Psoas muscle (tissue), 8 donors: ENCODE results near the gene MMP11. TPM values are rescaled to one million over a fixed set of nuclear protein-coding genes. Genes with fewer than 3 reads are reported as not detected.

Experiments used
- ATAC-seq, 4 donors: fragments of 200-7000 bp; cut with Tn5 transposase; one replicate each; pipeline ENCODE4 v1.9.1; 2020; ENCODE audit warnings: moderate library complexity in 3 of 4, mild to moderate bottlenecking in 2 of 4
- DNase-seq, 2 donors: peaks; one replicate each; pipeline ENCODE4 v3.0.0-alpha.2; 2020
- H3K27ac ChIP-seq: fragments of 200-600 bp; one replicate; pipeline ENCODE4 v1.8.0; 2022
- H3K27me3 ChIP-seq, 3 donors: fragments of 200-600 bp in 1 of 3; one replicate each; pipeline versions ENCODE4 v1.6.1 to v1.8.0; 2013 to 2022; ENCODE audit warnings: low read length in 2 of 3, mild to moderate bottlenecking in 2 of 3, moderate library complexity in 1 of 3; ENCODE audit not compliant: insufficient read depth in 3 of 3
- H3K36me3 ChIP-seq, 2 donors: fragments of 200-600 bp in 1 of 2; one replicate each; pipeline versions ENCODE4 v1.6.1 to v1.8.0; 2013 to 2022; ENCODE audit warnings: low read depth in 1 of 2, mild to moderate bottlenecking in 1 of 2, moderate library complexity in 1 of 2; ENCODE audit not compliant: insufficient read depth in 1 of 2
- H3K4me1 ChIP-seq: fragments of 200-600 bp; one replicate; pipeline ENCODE4 v1.8.0; 2022
- H3K4me3 ChIP-seq: fragments of 200-600 bp; one replicate; pipeline ENCODE4 v1.8.0; 2022; ENCODE audit warnings: mild to moderate bottlenecking
- H3K9me3 ChIP-seq: fragments of 200-600 bp; one replicate; pipeline ENCODE4 v1.8.0; 2022
- WGBS, 3 donors: extraction: QIAGEN DNeasy Blood & Tissue Kit; methylation state at CpG; one replicate each; pipeline versions ENCODE4 v1.1.6 to v1.1.7; 2013; 5-methylcytosine and 5-hydroxymethylcytosine counted together
- intact Hi-C, 2 donors: fragments of 100-400 bp; cut with DNase I; formaldehyde crosslinking; loops; one replicate each; pipeline versions ENCODE4 v1.11.0 to v1.14.2; 2022
- polyA plus RNA-seq, 3 donors: library from polyadenylated mRNA; stranded (reverse); fragments of 200-250 nt; gene quantifications; one replicate each; pipeline ENCODE4 v1.2.3, GENCODE V29; 2013
- total RNA-seq, 4 donors: library from RNA; stranded (reverse); fragmentation: NEBNext Ultra II Directional in 2 of 4; extraction: Animal tissue kit (Norgen Biotek cat#: 25700) in 2 of 4; gene quantifications; one replicate each; pipeline versions ENCODE4 v1.2.1 to v1.2.4, GENCODE V29; 2021 to 2023
- TF ChIP-seq, protein P1 (sequence below): fragments of 200-600 bp; IDR thresholded peaks from one replicate; pipeline ENCODE4 v1.8.0; 2022; ENCODE audit warnings: antibody characterized with exemption
- donor health status: healthy with polysubstance abuse.
- donor health status: DM: no; HTN: no; CAD: no; lungs with moderate emphysema.
- donor health status: Bipolar disorder and iron deficiency.
- donor health status: healthy.
- donor health status: DM: yes; HTN: yes; CAD: no.
- donor health status: DM: no; HTN: no; CAD: no.
- donor health status: DM: no; HTN: no; CAD: no.
- donor health status: DM: yes; HTN: yes; CAD: no.

MMP11 gene
- total and polyA plus RNA-seq, 7 donors: 0.35 to 2.9 (median 1.3) TPM

- Histone ChIP-seq H3K27me3 (no peaks in the 10 kb centered on the region), H3K9me3 (no peaks in the 10 kb centered on the region), H3K4me1 (peaks cover 10% of the 10 kb centered on the region), H3K27ac (no peak overlapping the region), H3K4me3 (peak overlapping the region; percentile 91), H3K36me3 (no peaks in the 10 kb centered on the region)
- DNase-seq (no peak), ATAC-seq (no peak)
- WGBS, 3 donors: 78 to 84% (median 82%) methylated on average over 9 of the region's 9 CpGs
- TF ChIP-seq, protein P1, sequence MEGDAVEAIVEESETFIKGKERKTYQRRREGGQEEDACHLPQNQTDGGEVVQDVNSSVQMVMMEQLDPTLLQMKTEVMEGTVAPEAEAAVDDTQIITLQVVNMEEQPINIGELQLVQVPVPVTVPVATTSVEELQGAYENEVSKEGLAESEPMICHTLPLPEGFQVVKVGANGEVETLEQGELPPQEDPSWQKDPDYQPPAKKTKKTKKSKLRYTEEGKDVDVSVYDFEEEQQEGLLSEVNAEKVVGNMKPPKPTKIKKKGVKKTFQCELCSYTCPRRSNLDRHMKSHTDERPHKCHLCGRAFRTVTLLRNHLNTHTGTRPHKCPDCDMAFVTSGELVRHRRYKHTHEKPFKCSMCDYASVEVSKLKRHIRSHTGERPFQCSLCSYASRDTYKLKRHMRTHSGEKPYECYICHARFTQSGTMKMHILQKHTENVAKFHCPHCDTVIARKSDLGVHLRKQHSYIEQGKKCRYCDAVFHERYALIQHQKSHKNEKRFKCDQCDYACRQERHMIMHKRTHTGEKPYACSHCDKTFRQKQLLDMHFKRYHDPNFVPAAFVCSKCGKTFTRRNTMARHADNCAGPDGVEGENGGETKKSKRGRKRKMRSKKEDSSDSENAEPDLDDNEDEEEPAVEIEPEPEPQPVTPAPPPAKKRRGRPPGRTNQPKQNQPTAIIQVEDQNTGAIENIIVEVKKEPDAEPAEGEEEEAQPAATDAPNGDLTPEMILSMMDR: no peak
- intact Hi-C loops: no loop called here
Observed at GRCh38 chr22:23752090-23752691, 20.5 kb upstream of the MMP11 start.

DNA sequence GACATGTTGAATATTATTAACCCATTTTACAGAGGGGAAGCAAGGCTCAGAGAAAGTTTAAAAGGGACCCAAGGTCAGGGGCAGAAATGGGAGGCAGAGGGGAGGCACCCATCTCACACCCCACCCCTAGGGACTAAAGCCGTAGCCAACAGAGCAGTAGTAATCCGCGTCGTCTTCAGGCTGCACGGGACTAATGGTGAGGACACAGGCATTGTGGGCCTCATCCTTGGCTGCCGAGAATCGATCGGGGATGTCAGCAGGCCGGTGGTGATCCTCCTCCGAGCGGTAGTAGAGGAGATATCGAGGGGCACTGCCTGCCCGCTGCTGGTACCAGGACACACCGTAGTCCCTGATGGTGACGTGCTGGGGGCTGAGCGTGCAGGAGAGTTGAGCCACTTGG lies 19.9 kb upstream of the MMP11 start:
- DNase-seq: no peak
- intact Hi-C loops: no loop called here
- WGBS, 3 donors: 89% methylated on average over 16 of the region's 16 CpGs

DNA sequence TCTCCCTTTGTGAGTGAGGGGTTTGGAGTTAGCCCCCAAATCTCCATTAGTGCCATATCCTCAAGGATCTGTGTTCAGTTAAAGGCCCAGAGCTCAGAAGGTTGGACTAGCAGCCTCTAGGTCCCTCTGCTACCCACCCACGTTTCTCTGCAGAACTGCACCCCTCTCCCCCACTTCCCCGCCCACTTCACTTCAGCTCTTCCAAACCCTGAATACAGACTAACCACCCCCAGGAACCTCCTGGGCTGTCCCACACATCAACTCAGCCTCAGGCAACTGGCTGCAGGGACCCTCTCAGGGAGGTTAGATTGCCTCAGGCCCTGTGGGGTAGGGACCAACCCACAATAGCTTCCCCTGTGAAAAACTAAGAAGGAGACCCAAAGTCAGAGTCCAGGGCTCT lies 19.3 kb upstream of the MMP11 start:
- ATAC-seq: no peak
- intact Hi-C loops: no loop called here
- WGBS, 3 donors: 62 to 73% (median 68%) methylated on average over 2 of the region's 2 CpGs

More for the DNA sequence above, 19.9 kb upstream of the MMP11 start:
- ATAC-seq: no peak
- no peaks in the 10 kb centered on the region for H3K36me3 ChIP-seq
- peaks cover 10% of the 10 kb centered on the region for H3K4me1 ChIP-seq
- H3K27me3 ChIP-seq: no peaks in the 10 kb centered on the region
- TF ChIP-seq, protein P1: no peak
- H3K4me3 ChIP-seq: no peak overlapping the region
- no peaks in the 10 kb centered on the region for H3K9me3 ChIP-seq
- no peak overlapping the region for H3K27ac ChIP-seq

DNA sequence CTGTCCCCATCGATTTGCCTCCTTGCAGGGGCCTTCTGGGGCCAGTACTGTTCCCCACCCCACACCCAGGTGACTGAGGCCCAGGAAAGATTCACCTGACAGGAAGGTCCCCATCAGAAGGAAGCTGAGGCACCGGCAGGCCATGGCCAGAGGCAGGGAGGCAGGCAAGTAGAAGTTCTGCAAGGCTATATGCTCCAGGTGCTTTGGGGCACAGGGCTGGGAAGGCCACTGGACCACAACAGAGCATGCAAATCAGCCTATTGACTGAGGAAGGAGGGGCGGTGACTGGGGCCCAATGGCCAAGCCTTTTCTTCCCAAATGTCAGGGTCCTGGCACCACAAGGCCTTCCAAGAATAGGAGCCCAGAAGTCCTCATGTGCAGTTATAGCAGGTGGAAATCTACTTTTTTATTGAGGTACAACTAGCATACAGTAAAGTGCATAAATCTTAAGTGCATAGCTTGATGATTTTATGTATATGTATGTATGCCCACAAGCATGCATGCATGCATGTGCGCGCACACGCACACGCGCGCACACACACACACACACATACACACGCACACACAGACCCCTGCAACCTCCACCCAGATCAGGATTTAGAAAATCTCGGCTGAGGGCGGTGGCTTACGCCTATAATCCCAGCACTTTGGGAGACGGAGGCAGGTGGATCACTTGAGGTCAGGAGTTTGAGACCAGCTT lies 18.3 kb upstream of the MMP11 start, which contains the start of gene VPREB3:
TSS of gene VPREB3 (minus strand) at position 206 of the 700 bp plus-strand sequence. CDS start at position 144, 62 bp downstream.
- WGBS, 3 donors: 82 to 88% (median 85%) methylated on average over 14 of the region's 14 CpGs
- DNase-seq: no peak
- Histone ChIP-seq H3K4me1 (peaks cover 10% of the 10 kb centered on the region), H3K27me3 (no peaks in the 10 kb centered on the region), H3K4me3 (no peak within 1 kb of the TSS), H3K36me3 (no peaks in the 10 kb centered on the region), H3K27ac (no peak within 1 kb of the TSS), H3K9me3 (no peaks in the 10 kb centered on the region)
- no peak for ATAC-seq
- intact Hi-C loops: no loop called here
- TF ChIP-seq, protein P1: no peak

More for the DNA sequence above, 19.3 kb upstream of the MMP11 start:
- DNase-seq: no peak
- Histone ChIP-seq H3K4me1 (peaks cover 10% of the 10 kb centered on the region), H3K4me3 (no peak overlapping the region), H3K27me3 (no peaks in the 10 kb centered on the region), H3K36me3 (no peaks in the 10 kb centered on the region), H3K9me3 (no peaks in the 10 kb centered on the region), H3K27ac (no peak overlapping the region)
- TF ChIP-seq, protein P1: no peak
